Esophagus mucosa (tissue), 1 donor: ENCODE data around the gene FOXR2. TPM values are rescaled to one million over a fixed set of nuclear protein-coding genes. Genes with fewer than 3 reads are reported as not detected.

ENCODE experiments used
- ATAC-seq: fragments of 200-7000 bp; cut with Tn5 transposase; one replicate; pipeline ENCODE4 v1.9.1; 2020
- total RNA-seq: library from RNA; stranded (reverse); gene quantifications from one replicate; pipeline ENCODE4 v1.2.4, GENCODE V29; 2023
- donor health status: DM: yes; HTN: yes; CAD: no.

FOXR2 gene
- total RNA-seq: not detected

DNA sequence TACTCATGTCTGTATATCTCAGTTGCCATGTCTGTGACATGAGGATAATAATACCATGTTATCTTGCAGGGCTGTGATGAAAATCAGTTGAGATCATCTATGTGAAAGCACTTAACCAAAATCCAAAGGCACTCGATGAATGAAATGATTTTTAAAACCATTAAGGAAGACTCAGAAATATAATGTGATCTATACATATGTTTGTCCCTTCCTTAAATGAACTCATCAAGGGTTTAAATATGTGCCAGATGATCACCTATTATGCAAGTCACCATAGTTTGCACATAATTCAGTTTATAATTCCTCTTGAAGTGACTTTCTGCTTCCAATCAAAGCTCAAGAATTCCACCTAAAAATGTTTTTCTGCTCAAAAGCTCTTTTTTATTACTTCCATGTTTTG, at the start of gene FOXR2:
FOXR2 (plus strand) TSS at position 301 of the 400 bp plus-strand sequence. CDS start 312 bp downstream, outside the sequence.
- no peak for ATAC-seq

DNA sequence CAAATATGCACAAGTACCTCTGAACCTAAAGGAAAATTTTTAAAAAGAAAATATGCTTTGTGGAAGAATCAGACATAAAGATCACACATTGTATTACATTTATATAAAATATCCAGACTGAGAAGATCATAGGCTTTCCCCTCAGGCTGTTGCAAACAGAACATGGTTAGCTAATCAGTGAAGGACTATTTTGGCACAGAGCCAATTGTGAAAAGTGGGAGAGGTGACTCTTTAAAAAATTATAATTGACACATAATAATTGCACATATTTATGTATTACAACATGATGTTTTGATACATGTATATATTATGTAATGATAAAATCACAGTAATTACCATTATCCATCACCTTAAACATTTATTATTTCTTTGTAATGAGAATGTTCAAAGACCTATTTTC, 44.1 kb upstream of the FOXR2 start:
- ATAC-seq: no peak

DNA sequence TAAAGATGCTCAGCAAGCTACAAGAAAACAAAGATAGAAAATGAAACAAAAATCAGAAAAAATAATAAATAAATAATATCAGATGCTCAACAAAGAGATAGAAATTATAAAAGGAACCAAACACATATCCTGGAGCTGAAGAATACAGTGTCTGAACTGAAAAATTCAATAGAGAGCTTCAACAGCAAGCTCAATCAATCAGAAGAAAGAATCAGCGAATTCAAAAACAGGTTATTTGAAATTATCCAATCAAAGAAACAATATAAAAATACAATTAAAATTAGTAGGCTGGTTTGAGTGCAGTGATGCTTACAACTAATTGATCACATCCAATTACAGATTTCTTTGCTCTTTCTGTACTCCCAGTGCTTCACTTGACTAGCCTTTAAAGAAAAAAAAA, 40.8 kb upstream of the FOXR2 start:
- no peak for ATAC-seq

- no peak for ATAC-seq
Measured at GRCh38 chrX:55593296-55593695, 29.9 kb upstream of the FOXR2 start.

DNA sequence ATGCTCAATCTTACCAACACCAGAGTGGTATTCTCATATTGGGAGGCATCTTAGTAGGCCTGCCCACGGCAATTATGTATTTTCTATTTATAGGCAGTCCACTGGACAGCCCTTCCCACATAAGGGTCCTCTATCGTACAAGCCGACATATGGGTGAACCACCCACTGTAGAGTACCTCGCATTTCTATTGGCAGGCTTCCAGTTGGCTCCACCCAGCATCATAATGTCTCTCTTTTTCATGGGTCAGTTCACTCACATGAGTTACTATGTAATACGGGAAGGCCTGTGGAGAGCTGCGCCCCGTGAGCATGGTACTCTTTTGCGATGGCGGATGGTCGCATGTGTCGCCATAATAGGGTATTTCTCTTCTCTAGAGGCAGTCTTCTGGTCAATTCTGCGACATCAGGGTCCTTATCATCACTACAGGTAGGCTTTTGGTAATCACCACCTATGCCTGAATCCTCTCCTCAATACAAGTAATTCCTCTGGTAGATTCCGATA, 29.4 kb upstream of the FOXR2 start:
- no peak for ATAC-seq

- ATAC-seq: no peak
Measured at GRCh38 chrX:55598333-55598732, 24.9 kb upstream of the FOXR2 start.

DNA sequence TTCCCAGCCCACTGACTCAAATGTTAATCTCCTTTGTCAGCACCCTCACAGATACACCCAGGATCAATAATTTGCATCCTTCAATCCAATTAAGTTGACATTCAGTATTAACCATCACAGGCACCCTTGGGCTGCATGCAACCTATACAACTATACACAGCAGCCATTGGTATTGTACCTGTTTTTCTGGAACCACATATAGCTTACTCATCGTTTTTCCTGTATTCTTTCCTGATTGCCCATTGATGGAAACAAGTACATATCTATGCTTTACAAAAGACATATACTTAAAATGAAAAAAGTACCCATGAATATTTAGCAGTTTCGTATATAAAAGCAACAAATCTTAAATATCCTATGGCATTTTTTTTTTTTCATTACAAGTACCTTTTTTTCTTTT, 3.7 kb upstream of the FOXR2 start:
- ATAC-seq: no peak

DNA sequence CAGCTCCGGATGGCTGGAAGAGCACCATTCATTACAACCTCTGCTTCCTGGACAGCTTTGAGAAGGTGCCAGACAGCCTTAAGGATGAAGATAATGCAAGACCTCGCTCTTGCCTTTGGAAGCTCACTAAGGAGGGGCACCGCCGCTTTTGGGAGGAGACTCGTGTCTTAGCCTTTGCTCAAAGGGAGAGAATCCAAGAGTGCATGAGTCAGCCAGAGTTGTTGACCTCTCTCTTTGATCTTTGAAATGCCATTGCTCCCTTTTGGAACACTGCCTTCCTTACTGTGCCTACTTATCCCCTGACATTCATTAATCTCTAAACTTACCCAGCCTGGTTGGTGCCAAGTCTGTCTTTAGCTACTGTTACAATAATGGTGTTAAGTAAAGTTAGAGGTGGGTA, 1.2 kb downstream of the FOXR2 start:
- ATAC-seq: no peak

- ATAC-seq: no peak
Measured at GRCh38 chrX:55636109-55636508, 12.9 kb downstream of the FOXR2 start.

DNA sequence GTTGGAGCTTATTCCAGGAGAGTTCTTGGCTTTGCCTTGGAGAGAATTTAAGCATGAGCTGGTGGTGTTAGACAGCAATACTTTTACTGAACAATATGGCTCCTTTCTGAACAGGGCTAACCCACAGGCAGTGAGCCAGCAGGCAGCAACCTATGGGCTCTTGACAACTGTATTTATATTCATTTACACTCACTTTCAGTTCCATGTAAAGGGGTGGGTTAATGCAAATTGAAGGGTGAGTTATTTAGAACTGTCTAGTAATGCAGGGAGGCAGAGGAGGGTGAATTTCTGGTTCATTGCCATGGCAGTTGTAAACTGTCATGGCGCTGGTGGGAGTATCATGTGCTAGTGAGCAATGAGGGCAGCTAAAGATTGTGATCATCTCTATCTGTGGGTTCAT, 15.7 kb downstream of the FOXR2 start:
- ATAC-seq: no peak

GRCh38 chrX:55640854-55641253, 17.7 kb downstream of the FOXR2 start:
- no peak for ATAC-seq

DNA sequence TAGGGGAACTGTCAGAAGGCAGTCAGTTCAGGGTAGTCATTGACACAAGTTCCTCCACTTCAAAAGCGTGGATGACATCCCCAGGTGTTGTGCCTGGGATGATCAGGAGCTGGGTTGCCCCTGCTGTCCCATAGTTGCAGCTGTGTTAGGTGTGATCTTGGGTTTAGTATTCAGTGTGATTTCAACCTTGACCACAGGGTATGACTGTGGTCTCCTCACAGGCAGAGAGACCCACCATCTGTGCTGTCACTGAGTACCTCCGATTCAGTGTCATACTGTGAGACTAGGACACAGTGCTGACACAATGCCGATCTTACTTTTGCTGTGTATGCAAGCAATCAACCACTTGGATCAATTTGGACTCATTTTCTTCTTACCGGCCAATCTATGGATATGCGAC, 25.2 kb downstream of the FOXR2 start:
- ATAC-seq: no peak

GRCh38 chrX:55659931-55660330, 36.7 kb downstream of the FOXR2 start:
- ATAC-seq: no peak

DNA sequence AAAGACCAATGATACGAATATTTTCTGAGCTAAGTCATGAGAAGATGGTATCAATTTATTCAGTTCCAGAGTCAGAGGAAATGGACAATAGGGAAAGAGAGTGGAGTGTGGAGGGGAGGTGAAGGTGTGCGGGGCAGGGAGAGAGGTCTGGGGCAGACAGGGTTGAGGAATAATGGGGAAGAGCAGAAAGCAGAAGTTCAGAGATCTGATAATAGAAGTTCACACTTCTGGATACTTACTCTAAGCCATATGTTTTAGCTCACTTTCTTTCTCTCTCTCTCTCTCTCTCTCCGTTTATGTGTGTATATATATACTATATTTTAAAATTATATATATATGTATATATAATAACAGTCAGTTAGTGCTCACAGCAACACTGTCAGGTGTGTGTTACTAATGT, 40.4 kb downstream of the FOXR2 start:
- no peak for ATAC-seq

- no peak for ATAC-seq
Measured at GRCh38 chrX:55668084-55668483, 44.9 kb downstream of the FOXR2 start.

Other genes starting within 250 kb of the FOXR2 start
- 2.1 TPM for gene MAGEH1, start 171.3 kb upstream of the FOXR2 start, total RNA-seq
- gene USP51, start 133.6 kb upstream of the FOXR2 start, total RNA-seq: 0.40 TPM
- gene RRAGB, start 94.3 kb downstream of the FOXR2 start, total RNA-seq: 5.6 TPM